GM21390 (cell line): Measurements from ENCODE around the gene EBF3.

ENCODE experiments used
- ATAC-seq: cut with Tn5 transposase; IDR thresholded peaks from one replicate; pipeline ENCODE4 v1.9.1; 2021; ENCODE audit not compliant: unreplicated experiment

The EBF3 gene

GRCh38 chr10:129959544-129960480, 4.3 kb downstream of the EBF3 start:
- ATAC-seq: no peak

- ATAC-seq: no peak
Measured at GRCh38 chr10:129958629-129959543, 5.2 kb downstream of the EBF3 start.

- no peak for ATAC-seq
Measured at GRCh38 chr10:129958148-129958628, 5.9 kb downstream of the EBF3 start.

- ATAC-seq: no peak
Measured at GRCh38 chr10:129956876-129957673, 7.0 kb downstream of the EBF3 start.

GRCh38 chr10:129956286-129956670, 7.8 kb downstream of the EBF3 start:
- ATAC-seq: no peak

- ATAC-seq: no peak
Measured at GRCh38 chr10:129955601-129956285, 8.3 kb downstream of the EBF3 start.

GRCh38 chr10:129954492-129955315, 9.4 kb downstream of the EBF3 start:
- no peak for ATAC-seq

- ATAC-seq: no peak
Measured at GRCh38 chr10:129953119-129954051, 10.7 kb downstream of the EBF3 start.

- ATAC-seq: no peak
Measured at GRCh38 chr10:129952378-129953118, 11.5 kb downstream of the EBF3 start.

GRCh38 chr10:129951970-129952265, 12.2 kb downstream of the EBF3 start:
- ATAC-seq: no peak

- ATAC-seq: no peak
Measured at GRCh38 chr10:129951101-129951969, 12.7 kb downstream of the EBF3 start.

GRCh38 chr10:129950676-129951075, 13.4 kb downstream of the EBF3 start:
- ATAC-seq: no peak

GRCh38 chr10:129949891-129950291, 14.2 kb downstream of the EBF3 start:
- ATAC-seq: no peak

- ATAC-seq: no peak
Measured at GRCh38 chr10:129949411-129949810, 14.7 kb downstream of the EBF3 start.

GRCh38 chr10:129946859-129947258, 17.2 kb downstream of the EBF3 start:
- ATAC-seq: no peak

GRCh38 chr10:129945941-129946760, 17.9 kb downstream of the EBF3 start:
- ATAC-seq: no peak
